Measurements from ENCODE around the gene NECAB3. TPM values are rescaled to one million over a fixed set of nuclear protein-coding genes. Genes with fewer than 3 reads are reported as not detected.

Gene NECAB3
- total RNA-seq, 4 donors from 2014 or later, result 30.6 to 71.9 (median 52.9) TPM

GRCh38 chr20:33693289-33693688 lies 19.1 kb upstream of the NECAB3 start:
- WGBS, 2 donors (ENCODE audit: low coverage in 1 of 2), result 85 to 90% methylated on average over 4 of the region's 5 CpGs
- H3K27me3 ChIP-seq, result no peaks in the 10 kb centered on the region
- no peaks in the 10 kb centered on the region for H3K36me3 ChIP-seq
- no peaks in the 10 kb centered on the region for H3K9me3 ChIP-seq
- H3K4me1 ChIP-seq, result peaks cover 0 to 33% (median 0%) of the 10 kb centered on the region in 3 donors
- peak overlapping the region in 2 of 4 donors; percentile 29 to 60 for H3K27ac ChIP-seq
- H3K4me3 ChIP-seq, result no peak overlapping the region
- TF ChIP-seq POLR2A (IDR thresholded peaks at IDR 0.05) (no peak), EP300 (IDR thresholded peaks at IDR 0.05) (no peak), POLR2AphosphoS5 (IDR thresholded peaks at IDR 0.05) (no peak)
- TF ChIP-seq, protein P1, sequence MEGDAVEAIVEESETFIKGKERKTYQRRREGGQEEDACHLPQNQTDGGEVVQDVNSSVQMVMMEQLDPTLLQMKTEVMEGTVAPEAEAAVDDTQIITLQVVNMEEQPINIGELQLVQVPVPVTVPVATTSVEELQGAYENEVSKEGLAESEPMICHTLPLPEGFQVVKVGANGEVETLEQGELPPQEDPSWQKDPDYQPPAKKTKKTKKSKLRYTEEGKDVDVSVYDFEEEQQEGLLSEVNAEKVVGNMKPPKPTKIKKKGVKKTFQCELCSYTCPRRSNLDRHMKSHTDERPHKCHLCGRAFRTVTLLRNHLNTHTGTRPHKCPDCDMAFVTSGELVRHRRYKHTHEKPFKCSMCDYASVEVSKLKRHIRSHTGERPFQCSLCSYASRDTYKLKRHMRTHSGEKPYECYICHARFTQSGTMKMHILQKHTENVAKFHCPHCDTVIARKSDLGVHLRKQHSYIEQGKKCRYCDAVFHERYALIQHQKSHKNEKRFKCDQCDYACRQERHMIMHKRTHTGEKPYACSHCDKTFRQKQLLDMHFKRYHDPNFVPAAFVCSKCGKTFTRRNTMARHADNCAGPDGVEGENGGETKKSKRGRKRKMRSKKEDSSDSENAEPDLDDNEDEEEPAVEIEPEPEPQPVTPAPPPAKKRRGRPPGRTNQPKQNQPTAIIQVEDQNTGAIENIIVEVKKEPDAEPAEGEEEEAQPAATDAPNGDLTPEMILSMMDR (IDR thresholded peaks at IDR 0.05), result no peak
- no peak for ATAC-seq

DNA sequence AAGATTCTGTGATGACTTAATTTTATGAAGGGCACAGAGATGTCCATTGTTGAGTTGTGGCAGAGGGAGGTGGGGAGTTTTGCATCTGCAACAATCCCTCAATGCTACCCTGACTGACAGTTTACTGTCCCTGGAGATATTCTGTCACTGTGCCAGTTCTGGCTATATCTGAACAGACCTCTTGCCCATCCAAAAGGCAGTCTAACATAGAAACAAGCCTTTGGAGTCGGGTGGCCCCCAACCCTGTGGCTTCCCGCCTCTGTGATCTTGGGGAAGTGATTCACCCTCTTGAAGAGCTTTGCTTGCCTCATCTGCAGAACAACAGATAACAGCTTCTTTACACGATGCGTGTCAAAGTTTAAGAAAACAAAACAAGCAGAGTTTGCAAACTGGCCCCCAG lies 15.7 kb upstream of the NECAB3 start:
- no peak overlapping the region for H3K27ac ChIP-seq
- TF ChIP-seq, protein P1 (IDR thresholded peaks at IDR 0.05), result no peak
- TF ChIP-seq POLR2AphosphoS5 (IDR thresholded peaks at IDR 0.05), result no peak
- no peaks in the 10 kb centered on the region for H3K36me3 ChIP-seq
- no peaks in the 10 kb centered on the region for H3K27me3 ChIP-seq
- no peak overlapping the region for H3K4me3 ChIP-seq
- no peak for ATAC-seq
- peaks cover 0 to 30% (median 8%) of the 10 kb centered on the region in 3 donors for H3K4me1 ChIP-seq
- 51 to 60% methylated on average over 2 of the region's 4 CpGs for WGBS, 2 donors (ENCODE audit: low coverage in 1 of 2)
- no peaks in the 10 kb centered on the region for H3K9me3 ChIP-seq

- Histone ChIP-seq H3K36me3 (no peaks in the 10 kb centered on the region), H3K27me3 (no peaks in the 10 kb centered on the region), H3K4me3 (no peak overlapping the region), H3K9me3 (no peaks in the 10 kb centered on the region), H3K4me1 (peaks cover 0 to 31% (median 9%) of the 10 kb centered on the region in 3 donors), H3K27ac (no peak overlapping the region)
- ATAC-seq, result no peak
- no peak for TF ChIP-seq POLR2AphosphoS5 (IDR thresholded peaks at IDR 0.05)
- 100% methylated on average over 1 of the region's 1 CpG; no CpG with 5 or more reads in 1 of the 2 donors for WGBS, 2 donors (ENCODE audit: low coverage in 1 of 2)
Observed at GRCh38 chr20:33689493-33689892, 15.3 kb upstream of the NECAB3 start.

- no peaks in the 10 kb centered on the region for H3K27me3 ChIP-seq
- no peak overlapping the region for H3K4me3 ChIP-seq
- H3K27ac ChIP-seq, result no peak overlapping the region
- 40 to 83% methylated on average over 1 of the region's 3 CpGs for WGBS, 2 donors (ENCODE audit: low coverage in 1 of 2)
- H3K4me1 ChIP-seq, result peaks cover 0 to 30% (median 9%) of the 10 kb centered on the region in 3 donors
- no peaks in the 10 kb centered on the region for H3K36me3 ChIP-seq
- no peaks in the 10 kb centered on the region for H3K9me3 ChIP-seq
- no peak for TF ChIP-seq POLR2A (IDR thresholded peaks at IDR 0.05)
- no peak for TF ChIP-seq POLR2AphosphoS5 (IDR thresholded peaks at IDR 0.05)
- TF ChIP-seq EP300 (IDR thresholded peaks at IDR 0.05), result no peak
- TF ChIP-seq, protein P1 (IDR thresholded peaks at IDR 0.05), result no peak
- no peak for ATAC-seq
Observed at GRCh38 chr20:33688938-33689424, 14.8 kb upstream of the NECAB3 start.

DNA sequence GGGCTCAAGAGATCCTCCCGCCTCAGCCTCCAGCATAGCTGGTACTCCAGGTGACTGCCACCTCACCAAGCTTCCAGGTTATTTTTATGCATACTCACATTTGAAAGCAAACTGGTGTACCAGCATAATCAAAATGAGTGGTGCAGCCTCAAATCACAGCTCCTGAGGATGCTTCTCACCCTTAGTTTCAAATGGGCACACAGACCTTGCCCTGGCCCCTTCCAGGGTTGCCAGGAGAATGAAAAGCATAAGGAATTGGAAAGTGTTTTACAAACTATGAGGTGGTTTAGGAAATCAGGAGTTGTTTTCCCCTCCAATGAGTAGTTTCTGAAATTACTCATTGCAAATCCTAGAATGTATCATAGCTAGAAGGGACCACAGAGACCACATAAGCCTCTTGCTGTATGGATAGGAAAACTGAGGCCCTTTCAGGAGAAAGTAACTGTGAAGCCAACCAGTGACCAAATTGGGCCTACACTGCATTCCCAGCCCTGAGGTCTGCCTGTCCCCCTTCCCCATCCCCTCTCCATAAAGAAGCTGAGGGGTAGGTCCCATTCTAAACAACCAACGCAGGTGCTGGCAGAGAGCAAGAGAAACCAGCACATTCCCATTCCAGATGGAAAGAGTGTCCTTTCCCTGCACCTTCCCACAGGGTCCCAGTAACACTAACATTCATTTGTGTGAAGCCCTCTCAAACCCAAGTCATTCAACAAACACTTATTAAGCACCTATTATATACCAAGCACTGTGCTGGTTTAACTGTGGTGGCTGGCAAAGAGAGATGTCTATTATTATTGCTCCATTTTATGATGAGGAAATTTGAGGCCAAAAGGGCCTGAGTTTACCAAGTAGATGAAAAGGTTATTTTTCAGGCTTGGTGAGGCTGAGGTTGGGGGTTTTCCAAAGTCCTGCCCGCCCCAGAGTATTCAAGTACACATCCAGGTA lies 14.0 kb upstream of the NECAB3 start:
- TF ChIP-seq, protein P1 (IDR thresholded peaks at IDR 0.05), result no peak
- TF ChIP-seq POLR2AphosphoS5 (IDR thresholded peaks at IDR 0.05), result no peak
- no peak for TF ChIP-seq EP300 (IDR thresholded peaks at IDR 0.05)
- no peak for TF ChIP-seq POLR2A (IDR thresholded peaks at IDR 0.05)
- Histone ChIP-seq H3K27ac (no peak overlapping the region), H3K4me3 (no peak overlapping the region), H3K4me1 (peaks cover 0 to 25% (median 9%) of the 10 kb centered on the region in 3 donors), H3K36me3 (no peaks in the 10 kb centered on the region), H3K9me3 (no peaks in the 10 kb centered on the region), H3K27me3 (no peaks in the 10 kb centered on the region)
- WGBS, 2 donors (ENCODE audit: low coverage in 1 of 2), result 60 to 93% methylated on average over 1 to 2 of the region's 3 CpGs
- no peak for ATAC-seq
